ENCODE results near the gene DCLRE1C.
"Not testable (repeated sequence)": the region's sequence is repeated elsewhere in the genome, so short reads cannot be mapped to it uniquely, and the experiment has no call there.

The DCLRE1C gene

DNA sequence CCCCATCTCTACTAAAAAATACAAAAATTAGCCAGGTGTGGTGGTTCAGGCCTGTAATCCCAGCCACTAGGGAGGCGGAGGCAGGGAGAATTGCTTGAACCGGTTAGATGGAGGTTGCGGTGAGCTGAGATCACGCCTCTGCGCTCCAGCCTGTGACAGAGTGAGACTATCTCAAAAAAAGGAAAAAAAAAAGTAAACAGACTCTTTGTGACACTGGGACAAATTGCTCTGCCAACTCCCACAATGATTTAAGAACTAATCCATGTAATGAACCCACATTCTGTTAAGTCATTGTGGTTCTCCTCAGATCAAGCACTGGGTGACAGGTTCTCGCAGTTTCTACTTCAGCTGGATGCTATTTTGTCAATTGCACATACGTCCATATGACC lies 11.0 kb downstream of the DCLRE1C start:
- not testable (repeated sequence) for DNase-seq

DNA sequence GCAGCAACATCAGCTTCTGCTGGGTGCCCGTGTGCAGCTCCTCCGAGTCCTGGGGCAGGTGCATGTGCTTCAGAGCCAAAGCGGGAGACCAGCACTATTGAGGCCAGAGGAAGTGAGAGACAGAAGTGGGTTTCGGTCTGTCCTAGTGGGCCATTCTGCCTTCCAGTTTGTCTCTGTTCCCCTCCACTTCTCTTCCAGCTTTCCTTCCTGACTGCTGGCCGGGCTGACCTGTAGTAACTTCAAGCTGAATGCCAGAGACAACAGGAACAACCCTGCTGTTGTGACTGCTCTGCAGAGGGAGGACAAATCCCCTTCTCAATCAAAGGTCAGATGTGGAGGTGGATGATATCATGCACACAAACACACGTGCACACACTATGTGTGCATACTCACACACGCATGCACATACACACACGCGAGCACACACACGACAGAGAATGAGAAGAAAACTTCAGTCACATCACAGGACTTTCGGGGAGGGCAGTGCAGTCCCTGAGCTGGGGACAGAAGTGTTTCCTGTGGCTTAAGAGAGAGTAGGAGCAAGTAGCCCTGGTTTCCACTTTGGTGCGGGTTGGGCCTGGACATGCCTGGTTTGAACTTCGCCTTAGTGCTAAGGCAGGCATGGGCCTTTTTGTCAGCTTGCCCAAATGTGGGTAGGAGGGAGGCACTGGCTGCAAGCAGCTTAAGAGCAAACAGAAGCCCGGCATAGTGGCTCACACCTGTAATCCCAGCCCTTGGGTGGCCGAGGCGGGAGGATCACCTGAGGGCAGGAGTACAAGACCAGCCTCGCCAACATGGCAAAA lies 11.5 kb downstream of the DCLRE1C start:
- not testable (repeated sequence) for DNase-seq

GRCh38 chr10:14938971-14939370 lies 14.9 kb downstream of the DCLRE1C start:
- not testable (repeated sequence) for DNase-seq

DNA sequence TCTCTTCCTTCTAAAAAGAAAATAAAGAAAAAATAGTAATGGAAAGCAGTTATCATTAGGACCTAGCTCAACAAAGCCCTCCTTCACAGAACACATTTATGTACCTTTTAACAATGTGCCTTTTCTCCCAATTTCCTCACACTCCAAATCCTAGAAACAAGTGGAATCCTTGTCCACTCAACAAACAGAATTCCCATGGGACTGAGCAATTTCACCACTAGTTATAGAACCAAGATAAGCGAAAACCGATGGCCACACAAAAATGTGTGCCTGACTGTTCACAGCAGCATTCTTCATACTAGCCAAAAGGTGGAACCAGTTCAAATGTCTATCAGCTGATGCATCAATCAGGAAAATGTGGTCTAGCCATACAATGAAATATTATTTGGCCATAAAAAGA lies 17.3 kb downstream of the DCLRE1C start:
- no peak for DNase-seq

DNA sequence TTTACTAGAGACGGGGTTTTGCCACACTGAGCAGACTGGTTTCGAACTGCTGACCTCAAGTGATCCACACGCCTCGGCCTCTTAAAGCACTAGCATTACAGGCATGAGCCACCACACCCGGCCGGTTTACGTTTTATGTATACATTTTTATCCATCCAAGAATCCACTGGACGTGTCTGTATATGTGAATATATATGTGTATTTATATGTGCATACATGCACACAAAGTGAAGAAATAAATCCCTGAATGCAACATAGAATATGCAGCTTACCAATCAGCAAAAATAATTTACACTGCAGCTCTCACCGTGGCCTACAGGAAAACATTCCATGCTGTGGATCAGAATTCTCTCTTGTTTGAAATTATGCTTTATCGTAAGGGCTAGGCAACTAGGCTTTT lies 23.3 kb downstream of the DCLRE1C start:
- DNase-seq: no peak

DNA sequence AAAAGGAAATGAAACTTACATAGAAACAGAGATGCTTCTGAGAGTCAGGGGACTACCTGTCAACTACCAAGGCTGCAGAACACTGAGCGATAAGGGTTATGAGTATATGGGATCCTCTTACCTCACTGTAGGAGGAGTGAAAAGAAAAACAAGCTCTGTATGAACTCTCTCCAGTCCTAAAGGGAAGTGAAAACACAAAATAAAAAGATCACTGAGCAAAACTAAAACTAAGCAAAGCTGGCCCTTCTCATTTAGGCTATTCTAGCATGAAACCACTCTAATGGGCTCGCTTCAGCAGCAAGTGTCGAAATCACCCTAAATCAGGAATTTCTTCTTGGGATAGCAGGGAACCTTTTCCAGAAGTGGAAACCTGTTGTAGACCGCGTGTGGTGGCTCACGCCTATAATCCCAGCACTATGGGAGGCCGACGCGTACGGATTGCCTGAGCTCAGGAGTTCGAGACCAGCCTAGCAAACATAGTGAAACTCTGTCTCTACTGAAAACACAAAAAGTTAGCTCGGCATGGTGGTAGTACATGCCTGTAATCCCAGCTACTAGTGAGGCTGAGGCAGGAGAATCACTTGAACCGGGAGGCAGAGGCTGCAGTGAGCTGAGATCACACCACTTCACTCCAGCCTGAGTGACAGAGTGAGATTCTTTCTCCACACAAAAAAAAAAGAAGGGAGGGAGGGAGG lies 27.0 kb downstream of the DCLRE1C start:
- DNase-seq: no peak

DNA sequence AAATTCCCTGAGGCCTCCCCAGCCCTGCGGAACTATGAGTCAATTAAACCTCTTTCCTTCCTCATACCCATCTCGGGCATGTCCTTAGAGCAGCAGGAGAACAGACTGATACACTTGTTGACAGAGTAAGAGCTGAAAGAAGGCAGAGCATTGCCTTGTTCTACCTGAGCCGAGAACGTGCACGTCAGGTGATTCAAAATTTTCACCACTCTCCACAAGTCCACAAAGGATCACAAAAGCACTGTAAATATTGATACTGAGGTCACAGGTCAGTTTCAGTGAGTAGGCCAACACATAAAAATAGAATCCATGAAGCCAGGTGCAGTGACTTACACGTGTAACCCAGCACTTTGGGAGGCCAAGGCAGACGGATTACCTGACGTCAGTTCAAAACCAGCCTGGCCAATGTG lies 27.8 kb downstream of the DCLRE1C start:
- no peak for DNase-seq

DNA sequence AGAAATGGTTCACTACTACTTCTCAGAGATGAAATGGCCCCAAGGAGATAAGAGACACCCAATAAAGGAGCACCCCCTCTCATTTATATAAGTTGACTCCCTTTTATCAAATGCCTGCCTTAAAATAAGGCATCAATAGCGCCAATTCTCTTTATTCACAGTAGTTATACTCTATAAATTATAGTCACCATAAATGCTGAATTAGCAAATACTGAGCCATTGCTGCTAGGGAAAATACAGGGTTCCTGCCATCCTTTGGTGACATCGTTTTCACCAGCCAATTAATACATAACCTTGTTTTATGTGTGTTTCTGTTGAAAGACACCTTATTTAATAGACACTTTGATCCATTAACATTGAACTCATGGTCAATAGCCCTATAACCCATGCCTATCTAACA lies 28.6 kb downstream of the DCLRE1C start:
- DNase-seq: no peak

GRCh38 chr10:14924013-14924412 lies 29.9 kb downstream of the DCLRE1C start:
- DNase-seq: no peak

- DNase-seq: no peak
Observed at GRCh38 chr10:14918964-14919363, 34.9 kb downstream of the DCLRE1C start.

- no peak for DNase-seq
Observed at GRCh38 chr10:14917827-14918226, 36.1 kb downstream of the DCLRE1C start.

GRCh38 chr10:14916600-14916999 lies 37.3 kb downstream of the DCLRE1C start:
- DNase-seq: no peak

DNA sequence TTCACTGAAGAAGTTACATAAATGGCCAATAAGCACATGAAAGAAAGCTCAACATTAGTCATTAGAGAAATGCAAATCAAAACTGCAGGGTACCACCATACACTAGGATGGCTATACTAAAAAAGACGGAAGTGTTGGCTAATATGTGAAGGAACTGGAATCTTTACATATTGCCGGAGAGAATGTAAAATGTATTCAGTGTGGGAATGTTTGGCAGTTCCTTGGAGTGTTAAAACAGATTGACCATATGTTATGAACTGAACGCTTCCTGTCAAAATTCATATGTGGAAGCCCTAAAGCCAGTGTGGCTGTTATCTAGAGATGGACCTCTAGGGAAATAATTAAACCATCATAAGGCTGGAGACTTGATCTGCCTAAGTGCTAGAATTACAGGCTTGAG lies 42.1 kb downstream of the DCLRE1C start:
- DNase-seq: no peak

DNA sequence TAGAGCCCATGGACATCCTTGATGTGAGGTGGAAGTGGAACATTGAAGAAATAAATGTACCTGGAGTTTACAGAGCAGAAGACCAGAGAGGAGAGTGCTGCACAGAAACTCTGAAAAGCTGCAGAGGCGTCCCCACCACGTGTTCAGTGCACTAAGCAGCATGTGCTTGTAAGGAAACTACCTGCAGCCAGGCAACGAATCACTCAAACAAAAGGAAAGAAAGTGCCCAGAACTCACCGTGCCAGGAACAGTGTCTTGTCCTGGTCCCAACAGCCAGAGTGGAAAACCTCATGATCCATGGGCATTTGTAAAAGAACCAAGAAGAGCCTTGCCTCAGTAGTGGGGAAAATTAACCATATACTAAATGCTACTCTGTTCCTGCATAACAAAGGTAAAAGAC lies 42.9 kb downstream of the DCLRE1C start:
- no peak for DNase-seq

DNA sequence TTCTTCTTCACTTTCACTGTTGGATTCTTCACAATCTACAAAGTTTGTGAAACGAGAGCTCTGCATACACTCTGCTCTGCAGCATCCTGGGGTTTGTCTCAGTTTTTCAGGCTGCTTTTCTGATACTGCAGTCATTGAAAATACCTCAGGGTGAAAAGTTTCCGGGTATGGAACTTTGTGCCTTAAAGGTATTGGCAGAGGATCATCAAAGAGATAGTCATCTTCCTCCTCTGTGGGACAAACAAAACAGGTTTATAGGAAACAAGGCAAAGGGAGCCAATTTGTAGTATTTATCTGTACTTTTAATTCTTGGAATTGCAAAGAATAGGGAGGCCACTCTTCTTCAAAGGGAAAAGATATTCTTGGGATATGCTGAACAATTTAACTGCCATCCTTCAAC lies 44.8 kb downstream of the DCLRE1C start:
- DNase-seq: no peak

DNA sequence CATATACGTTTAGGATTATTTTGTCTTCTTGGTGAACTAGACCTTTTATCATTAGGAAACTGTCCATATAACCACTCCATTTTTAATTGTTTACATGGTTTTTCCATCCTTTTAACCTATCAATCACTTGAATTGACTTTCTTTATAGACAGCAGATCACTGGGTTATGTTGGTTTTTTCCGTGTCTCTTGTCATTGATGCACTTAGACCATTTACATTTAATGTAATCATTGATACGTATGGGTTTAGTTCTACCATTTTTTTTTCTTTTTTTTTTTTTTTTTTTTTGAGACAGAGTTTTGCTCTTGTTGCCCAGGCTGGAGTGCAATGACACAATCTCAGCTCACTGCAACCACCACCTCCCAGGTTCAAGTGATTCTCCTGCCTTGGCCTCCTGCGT lies 46.3 kb downstream of the DCLRE1C start:
- not testable (repeated sequence) for DNase-seq

DNA sequence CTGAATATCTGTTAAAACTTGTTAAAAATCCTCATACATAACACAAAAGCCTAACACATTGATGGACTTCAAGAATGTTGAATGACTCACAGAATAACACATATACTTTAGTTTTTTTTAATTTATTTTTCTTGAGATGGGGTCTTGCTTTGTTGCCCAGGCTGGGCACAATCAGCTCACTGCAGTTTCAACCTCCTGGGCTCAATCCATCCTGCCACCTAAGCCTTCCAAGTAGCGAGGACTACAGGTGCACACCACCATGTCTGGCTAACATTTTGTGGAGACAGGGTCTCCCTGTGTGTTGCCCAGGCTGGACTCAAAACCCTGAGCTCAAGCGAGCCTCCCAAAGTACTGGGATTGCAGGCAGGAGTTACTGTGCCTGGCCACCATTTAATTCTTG lies 47.1 kb downstream of the DCLRE1C start:
- no peak for DNase-seq

DNA sequence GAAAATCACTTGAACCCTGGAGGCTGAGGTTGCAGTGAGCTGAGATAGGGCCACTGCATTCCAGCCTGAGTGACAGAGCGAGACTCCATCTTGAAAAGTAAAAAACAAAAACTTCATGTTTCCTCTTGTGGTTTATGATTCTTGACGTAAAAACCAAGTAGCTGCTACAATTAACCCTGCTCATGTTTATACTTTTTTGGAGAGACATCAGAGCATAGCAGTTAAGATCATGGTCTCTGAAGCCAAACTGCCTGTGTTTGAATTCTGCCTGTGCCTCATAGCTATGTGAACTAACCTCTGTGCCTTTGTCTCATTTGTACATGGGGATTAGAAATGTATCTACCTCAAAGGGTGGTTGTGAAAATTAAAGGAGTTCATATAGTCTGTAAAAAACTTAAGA lies 48.0 kb downstream of the DCLRE1C start:
- DNase-seq: no peak

- DNase-seq: no peak
Observed at GRCh38 chr10:14904864-14905263, 49.0 kb downstream of the DCLRE1C start.

DNA sequence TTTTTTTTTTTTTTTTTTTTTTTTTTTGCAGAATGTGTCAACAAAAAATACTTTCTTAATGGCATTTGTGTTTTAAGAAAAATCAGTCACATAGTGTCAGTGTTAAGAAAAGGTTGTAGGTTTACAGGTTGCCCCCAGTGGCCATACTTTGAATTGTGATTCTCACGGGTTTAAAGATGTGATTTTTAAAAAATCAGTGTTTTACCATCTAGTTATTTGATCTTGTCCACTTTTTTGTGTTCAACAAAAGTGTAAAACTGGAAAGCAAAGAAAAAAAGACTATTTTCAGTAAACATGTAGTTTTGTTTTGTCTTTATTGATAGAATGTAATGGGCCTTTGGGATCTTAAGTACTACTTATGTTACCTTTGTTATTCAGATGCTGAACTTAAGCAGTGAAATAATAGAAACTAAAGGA lies 49.6 kb downstream of the DCLRE1C start:
- DNase-seq: no peak

DNA sequence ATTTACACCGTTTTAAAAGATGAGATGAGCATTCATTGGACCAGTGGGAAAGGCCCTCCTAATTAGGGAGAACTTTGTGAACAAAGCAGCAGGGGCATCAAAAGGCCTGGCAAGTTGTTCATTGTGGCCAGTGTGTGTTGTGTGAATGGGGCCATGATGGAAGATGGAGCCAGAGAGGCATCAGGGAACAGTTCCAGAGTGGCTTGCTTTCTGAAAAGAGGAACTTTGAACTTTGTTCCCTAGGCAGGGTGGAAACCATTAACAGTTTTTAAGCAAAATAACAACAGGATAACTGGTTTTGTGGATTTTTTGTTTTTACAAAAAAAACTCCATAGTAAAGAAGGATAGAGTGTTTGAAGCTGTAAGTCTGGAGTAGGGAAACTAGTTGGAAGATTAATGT lies 62.7 kb downstream of the DCLRE1C start:
- DNase-seq: no peak

DNA sequence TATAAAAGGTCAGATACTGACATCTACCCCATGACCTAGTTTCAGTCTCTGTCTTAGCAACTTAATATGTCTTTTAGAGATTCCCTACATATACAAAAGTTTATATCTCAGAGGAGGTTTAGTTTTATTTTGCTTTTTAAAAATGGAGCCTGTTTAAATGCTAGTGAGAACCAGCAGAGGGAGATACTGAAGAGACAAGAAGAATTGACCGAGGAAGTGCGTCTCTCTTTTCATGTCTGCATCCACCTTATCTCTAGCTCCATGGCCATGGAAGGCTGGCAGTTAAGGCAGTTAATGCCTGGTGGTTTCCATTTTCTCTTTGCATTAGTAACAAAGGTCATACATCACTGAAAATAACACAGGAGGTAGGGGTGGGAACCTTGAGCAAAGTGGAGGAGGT lies 64.6 kb downstream of the DCLRE1C start:
- no peak for DNase-seq

GRCh38 chr10:14884082-14884481 lies 69.8 kb downstream of the DCLRE1C start:
- DNase-seq: no peak

- no peak for DNase-seq
Observed at GRCh38 chr10:14880229-14880628, 73.7 kb downstream of the DCLRE1C start.

DNA sequence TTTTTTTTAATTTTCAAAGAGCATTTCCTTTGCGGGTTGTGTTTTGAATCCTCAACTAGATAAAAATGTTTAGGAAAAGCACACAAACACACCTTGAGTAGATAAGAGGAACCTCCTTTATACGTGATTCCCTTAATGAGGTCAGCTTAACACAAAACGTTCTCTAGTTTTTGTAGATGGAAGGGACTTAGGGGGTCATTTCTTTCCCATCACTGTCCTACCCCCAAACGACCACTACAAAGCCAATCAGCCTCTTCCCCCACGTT lies 74.0 kb downstream of the DCLRE1C start:
- DNase-seq: no peak

Measured in midbrain (tissue), 1 donor.